Glomerular endothelial cell (primary cell): Measurements from ENCODE around the gene OGT. TPM values are rescaled to one million over a fixed set of nuclear protein-coding genes. Genes with fewer than 3 reads are reported as not detected.
"Not testable (repeated sequence)": the region's sequence is repeated elsewhere in the genome, so short reads cannot be mapped to it uniquely, and the experiment has no call there.

Source experiments
- DNase-seq: peaks from one replicate; pipeline ENCODE4 v3.0.0-alpha.2; 2011; ENCODE audit warnings: low read depth, low spot score; ENCODE audit errors: extremely low read depth
- total RNA-seq: library from RNA; depleted of rRNA; stranded (reverse); fragments of >200 nt; gene quantifications from 2 replicates; pipeline ENCODE4 v1.2.3, GENCODE V29; 2015

OGT gene
- total RNA-seq: 50.8 and 79.9 TPM in 2 replicates

DNA sequence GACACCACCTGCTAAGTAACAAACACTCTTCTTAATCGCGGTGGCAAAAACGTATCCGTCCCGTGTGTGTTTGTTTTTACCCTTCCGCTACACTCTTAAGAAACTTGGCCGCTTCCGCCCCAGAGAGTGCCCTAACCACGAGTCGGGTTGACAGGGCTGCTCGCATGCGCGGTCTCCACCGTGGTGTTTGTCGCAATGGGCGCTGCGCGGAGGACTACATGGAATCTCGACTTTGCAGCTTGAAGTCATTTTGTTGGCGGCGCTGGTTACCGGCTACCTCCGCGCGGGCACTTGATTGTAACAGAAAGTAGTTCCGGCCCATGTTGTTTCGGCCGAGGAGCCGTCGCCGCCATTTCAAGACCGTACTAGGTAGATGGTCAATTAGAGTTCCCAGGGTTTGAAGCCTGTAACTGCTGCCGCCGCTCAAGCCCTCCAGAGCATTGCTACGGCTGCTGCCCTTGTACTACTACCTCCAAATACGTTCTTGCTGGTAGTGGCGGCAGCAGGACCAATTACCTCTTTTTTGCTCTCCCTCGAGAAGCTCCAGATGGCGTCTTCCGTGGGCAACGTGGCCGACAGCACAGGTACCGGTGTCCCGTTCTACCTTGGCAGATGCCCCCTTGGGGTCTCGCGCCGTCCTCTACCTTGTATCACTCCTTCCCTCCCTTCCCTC lies at the start of gene OGT:
Gene OGT (plus strand): TSS at position 352 of the 673 bp plus-strand sequence. CDS start 196 bp downstream, at position 548.
- peak; percentile 80 for DNase-seq

DNA sequence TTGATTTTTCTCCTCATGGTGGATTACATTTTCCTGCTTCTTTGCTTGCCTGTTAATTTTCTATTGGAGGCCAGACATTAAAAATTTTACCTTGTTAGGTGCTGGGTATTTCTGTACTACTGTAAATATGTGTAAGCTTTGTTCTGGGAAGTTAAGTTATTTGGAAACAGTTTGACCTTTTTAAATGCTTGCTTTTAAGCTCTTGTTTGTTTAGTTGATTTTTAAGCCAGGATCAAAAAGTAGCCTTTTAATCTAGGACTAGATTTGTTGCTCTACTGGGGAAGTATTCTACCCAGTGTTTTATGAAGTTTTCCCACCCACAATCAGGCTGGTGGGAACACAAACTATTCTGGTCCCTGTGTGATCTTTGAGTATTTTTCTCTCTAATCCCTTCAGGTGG lies 45.1 kb upstream of the OGT start:
- no peak for DNase-seq

DNA sequence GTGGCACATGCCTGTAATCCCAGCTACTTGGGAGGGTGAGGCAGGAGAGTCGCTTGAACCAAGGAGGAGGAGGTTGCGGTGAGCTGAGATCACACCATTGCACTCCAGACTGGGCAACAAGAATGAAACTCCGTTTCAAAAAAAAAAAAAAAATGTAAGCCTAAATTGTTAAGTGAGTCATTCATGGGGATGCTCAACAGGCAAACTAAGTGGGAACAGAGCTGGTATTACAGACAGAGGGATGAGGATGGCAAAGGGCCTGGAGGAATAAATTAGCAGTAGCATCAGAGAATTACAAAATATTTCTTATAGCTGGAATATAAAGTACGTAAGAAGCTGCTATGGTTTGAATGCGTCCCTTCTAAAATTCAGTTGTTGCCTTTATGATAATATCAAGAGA lies 43.4 kb upstream of the OGT start:
- DNase-seq: no peak

DNA sequence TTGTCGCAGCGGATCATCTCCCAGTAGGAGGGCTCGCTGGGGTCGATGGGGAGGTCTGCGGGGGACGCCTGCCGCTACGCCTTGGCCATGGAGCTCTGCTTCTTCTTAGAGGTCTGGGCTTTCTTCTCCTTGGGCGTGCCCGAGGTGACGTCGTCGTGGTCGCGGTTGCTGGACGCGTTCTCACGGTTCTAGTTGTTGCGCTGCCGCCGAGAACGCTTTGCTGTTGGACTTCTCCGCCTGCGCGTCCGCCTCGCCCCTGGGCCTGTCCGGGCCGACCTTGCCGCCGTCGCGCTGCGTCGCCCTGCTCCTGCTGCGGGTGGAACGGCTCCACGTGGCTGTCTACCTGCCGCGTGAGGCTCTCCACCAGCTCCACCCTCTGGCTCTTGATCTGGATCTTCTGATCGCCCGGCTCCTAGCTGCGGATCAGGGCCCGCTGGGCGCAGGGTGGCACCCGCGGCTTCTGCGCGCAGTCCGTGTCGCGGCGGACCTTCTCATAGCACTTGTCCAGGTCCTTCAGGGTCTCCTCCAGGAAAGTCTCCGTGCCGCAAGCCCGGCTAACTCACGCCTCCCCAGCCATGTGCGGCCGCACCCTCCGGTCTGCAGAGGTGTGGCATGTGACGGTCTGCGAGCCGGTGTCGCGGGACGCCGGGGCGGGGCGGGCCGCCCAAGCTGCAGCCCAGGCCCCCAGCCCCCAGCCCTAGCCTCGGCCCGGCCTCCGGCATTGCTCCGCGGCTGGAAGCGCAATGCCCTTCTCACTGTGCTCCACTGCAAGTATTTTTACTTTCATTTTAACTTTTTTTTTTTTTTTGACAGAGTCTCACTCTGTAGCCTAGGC lies 40.5 kb upstream of the OGT start:
- no peak for DNase-seq

DNA sequence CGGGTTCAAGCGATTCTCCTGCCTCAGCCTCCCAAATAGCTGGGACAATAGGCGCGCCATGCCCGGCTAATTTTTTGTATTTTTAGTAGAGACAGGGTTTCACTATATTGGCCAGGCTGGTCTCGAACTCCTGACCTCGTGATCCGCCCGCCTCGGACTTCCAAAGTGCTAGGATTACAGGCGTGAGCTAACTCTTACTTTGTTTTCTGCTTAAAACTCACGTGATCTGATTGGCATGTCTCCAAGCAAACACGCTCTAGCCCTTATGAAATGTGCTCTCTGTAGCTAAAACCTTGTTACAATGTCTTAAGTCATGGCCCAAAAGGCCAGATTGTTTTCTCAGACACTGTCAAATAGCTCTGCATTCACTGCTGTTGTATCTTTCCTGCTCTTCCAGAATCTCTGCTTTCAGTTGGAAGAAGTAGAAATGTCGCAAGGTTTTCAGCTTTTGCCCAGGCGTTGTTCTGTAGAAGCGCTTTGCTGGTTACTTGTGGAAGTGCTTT lies 39.7 kb upstream of the OGT start:
- DNase-seq: no peak

DNA sequence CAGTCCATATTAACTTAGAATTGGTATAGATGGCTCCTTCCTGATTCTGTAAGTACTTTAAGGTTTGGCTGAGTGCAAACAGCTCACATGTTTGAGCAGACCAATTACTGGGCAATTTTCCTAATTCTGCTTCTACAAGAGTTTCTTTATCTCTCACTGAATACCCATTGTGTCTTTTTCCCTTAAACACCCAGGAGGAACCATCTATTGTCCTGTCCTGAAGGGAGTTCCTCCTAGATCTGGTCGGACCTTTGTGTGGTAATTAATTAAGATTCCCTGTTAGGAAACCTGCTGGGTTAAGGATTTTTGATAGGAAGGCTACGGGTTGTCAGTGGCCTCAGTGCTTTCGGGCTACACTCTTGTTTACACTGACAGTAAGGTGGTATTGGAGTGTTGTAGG lies 36.9 kb upstream of the OGT start:
- not testable (repeated sequence) for DNase-seq

DNA sequence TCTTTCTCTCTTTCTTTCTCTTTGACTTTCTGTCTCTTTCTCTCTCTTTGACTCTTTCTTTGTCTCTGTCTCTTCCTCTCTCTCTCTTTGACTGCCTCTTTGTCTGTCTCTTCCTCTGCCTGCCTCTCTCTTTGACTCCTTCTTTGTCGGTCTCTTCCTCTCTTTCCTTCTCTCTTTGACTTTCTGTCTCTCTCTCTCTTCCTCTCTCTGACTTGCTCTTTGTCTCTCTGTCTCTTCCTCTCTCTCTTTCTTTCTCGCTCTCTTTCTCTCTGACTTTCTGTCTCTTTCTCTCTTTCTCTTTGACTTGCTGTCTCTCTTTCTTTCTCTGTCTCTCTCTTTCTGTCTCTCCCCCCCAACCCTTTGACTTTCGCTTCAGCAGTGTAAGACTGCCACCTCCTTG lies 36.4 kb upstream of the OGT start:
- DNase-seq: no peak

DNA sequence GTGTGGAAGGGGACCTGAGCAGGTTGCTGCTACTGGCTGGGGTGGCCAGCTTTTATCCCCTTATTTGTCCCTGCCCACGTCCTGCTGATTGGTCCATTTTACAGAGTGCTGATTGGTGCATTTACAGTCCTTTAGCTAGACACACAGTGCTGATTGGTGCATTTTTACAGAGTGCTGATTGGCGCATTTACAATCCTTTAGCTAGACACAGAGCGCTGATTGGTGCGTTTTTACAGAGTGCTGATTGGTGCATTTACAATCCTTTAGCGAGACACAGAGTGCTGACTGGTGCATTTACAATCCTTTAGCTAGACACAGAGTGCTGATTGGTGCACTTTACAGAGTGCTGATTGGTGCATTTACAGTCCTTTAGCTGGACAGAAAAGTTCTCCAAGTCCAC lies 30.8 kb upstream of the OGT start:
- DNase-seq: not testable (repeated sequence)

DNA sequence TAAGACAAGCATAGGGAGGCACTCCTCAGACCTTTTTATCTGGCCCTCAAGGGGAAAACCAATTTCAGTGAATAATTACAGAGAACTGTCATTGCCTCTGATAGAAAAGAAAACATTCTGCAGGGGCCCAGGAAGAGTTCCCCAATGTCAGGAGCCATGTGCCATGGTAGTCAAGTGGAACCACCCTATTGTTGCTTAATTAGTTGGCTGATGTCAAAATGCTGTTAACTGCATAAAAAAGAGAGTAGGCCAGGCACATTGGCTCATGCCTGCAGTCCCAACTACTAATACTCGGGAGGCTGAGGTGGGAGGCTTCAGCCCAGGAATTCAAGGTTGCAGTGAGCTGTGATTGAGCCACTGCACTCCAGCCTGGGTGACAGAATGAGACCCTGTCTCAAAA lies 28.6 kb upstream of the OGT start:
- no peak for DNase-seq

DNA sequence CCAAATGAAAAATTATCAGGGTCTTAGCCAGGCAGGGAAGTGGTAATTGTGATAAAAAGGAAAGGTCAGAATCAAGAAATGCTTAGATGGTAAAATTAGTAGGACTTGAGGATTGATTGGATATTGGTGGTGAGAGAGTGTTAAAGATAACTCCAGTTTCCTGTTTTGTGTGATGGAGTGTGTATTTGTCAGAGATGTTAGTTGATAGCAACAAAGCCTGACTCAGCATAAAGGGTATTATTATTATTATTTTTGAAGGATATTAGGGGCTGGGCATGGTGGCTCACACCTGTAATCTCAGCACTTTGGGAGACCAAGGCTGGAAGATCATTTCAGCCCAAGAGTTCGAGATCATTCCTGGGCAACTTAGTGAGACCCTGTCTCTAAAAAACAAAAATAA lies 23.6 kb upstream of the OGT start:
- DNase-seq: no peak

DNA sequence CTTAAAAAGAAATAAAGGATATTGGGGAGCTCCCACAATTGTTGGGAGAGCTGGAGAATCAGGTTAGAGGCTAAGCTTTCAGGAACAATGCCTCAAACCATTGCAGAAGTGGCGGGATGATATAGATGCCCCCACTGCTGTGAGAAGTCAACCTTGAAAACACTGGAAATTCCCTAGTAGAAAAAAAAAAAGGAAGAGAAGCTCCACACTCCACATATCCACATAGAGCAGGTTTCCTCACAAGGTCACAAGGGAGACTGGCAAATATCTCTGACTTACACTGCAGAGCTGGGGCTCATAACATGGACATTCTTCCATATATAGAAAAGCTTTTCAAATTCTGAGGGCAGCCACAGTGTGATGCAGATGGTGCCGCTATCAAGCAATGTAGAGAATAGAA lies 22.7 kb upstream of the OGT start:
- no peak for DNase-seq

DNA sequence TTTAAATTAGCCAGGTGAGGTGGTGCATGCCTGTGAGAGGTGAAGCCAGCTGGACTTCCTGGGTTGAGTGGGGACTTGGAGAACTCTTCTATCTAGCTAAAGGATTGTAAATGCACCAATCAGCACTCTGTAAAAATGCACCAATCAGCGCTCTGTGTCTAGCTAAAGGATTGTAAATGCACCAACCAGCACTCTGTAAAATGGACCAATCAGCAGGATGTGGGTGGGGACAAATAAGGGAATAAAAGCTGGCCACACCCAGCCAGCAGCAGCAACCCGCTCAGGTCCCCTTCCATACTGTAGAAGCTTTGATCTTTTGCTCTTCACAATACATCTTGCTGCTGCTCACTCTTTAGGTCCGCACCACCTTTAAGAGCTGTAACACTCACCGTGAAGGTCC lies 19.2 kb upstream of the OGT start:
- DNase-seq: not testable (repeated sequence)

DNA sequence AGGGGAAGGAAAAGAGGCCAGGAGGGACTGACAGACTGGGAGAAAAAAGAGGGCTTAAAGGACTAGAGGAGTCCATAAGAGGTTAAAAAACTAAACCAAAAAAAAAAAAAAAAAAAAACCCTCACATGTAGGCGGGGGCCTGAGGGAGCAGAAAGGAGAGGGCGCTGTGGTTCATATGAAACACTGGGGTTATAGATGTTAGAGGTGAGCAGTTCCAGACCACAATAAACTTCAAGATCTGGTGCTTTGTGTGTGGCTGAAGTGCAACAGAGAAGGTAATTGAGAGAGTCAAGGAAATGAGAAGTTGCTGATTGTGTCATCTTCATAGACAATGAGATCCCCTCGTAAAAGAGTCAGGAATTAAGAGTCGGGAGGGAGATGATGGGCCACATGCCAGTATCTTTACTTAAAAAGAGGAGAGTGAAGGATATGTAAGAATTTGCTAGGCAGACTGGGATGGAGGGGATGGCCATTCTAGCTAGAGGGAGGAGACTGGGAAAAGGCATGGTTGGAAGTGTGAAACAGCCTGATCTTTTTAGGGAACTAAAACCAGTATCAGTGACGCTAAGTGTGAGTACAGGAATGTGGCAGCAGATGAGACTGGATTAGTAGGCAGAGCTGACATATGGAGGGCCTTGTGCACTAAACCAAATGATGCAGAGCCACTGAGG lies 18.4 kb upstream of the OGT start:
- no peak for DNase-seq

DNA sequence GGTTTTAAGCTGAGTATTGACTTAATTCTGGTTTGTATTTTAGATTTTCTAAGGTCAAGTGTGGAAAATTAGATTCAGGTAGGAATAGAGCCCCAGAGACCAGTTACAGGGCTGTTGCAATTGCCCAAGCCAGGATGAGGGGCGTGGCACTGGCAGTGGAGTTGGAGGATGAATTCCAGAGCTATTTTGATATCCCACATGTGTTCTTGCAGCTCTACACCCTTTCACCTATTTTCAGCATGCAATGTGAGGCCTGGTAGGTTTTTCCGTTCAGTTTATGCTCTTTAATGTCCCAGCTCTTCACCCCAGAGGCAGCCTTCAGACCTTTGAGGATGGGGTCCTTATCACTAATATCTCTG lies 17.9 kb upstream of the OGT start:
- DNase-seq: no peak

DNA sequence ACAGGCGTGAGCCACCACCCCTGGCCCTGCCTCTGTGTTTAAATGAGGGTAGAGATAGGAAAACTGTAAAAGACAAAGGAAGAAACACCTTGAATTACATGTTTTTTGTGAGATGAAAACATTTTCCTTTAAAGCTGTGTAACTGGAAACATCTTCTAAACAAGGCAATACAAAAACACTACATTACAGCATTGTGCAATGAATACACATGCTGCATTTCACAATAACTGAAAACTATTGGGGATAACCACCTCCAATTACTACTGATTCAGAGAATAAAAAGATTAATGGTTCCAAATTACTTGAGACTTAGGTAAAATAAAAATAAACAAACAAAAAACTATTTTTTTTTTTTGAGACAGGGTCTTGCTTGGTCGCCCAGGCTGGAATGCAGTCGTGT lies 7.6 kb upstream of the OGT start:
- DNase-seq: no peak

DNA sequence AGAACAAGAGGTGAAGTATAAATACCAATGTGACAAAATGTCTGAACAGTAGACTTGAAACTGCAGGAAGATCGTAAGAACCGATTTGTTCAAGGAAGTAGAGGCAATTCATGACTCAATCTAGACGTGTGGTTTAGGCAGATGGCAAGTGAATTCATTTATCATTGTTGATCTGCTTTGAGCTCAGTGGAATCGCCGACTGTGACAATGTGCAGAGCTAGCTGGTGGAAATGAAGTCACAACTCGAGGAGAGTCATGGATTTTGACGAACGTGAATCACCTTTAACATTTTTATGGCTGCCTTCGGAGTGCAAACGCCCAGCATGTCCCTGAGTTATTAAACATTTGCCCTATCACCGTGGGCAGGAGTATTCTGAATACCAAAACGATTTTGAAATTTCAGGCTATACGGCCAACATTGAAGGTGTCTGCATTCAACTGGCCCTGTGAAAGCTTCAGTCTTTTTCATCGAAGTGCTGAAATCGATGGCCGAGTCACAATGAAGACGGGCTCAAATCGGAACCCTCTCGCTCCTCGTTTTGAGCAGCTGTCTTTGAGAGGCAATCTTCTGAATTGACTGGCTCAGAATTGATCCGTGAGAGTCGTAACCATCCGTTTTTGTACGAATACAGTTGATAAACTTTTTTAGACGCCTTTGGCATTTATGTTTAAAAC lies 689 bp upstream of the OGT start:
- no peak for DNase-seq

DNA sequence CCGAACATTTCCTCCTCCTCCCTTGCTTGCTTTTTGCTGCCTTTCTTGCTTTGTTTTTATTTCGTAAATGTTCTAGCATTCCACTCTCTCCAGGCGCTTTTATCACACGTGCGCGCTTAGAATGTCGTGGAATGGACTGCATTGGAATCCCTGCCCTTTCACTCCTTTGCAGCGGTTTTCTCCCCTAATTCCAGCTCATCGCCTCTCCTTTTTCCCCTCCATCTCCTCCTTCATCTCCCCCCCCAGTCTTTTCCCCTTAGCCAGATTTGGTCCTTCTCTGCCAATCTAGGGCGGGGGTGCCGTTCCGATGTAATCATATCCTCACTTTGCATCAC lies 579 bp downstream of the OGT start:
- no peak for DNase-seq

DNA sequence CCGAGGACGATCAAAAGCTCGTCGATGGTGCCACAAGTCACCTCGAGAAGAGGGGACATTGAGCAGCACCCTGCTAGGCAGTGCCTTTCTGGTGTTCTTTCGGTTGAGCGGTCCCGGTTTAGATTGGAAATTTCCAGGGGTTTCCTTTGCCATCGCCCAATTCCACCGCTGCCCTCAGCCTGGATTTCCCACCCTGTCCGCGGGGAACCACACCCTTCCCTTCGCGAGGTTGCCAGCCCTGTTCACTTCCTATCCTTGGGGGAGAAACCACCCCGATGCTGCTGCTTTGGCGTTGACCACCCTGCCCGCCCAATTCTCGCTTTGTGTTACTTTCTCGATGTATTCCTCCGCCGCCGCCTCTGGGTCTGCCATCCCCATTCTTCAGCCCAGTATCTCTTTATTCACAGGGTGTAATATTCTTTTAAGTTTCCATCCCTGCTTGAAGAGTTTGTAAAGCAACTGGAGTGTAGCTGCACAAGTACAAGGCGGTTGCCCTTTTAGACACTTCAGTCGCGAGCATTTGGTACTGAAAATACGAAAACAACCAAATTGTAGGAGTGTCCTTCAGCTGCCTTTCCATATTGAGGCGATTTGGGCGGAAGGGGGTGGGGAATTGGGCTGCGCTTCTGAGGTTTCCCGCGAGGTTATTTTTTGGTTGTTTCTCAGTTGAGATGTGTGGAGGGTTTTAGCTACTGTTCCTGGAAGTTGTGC lies 1.1 kb downstream of the OGT start:
- no peak for DNase-seq

DNA sequence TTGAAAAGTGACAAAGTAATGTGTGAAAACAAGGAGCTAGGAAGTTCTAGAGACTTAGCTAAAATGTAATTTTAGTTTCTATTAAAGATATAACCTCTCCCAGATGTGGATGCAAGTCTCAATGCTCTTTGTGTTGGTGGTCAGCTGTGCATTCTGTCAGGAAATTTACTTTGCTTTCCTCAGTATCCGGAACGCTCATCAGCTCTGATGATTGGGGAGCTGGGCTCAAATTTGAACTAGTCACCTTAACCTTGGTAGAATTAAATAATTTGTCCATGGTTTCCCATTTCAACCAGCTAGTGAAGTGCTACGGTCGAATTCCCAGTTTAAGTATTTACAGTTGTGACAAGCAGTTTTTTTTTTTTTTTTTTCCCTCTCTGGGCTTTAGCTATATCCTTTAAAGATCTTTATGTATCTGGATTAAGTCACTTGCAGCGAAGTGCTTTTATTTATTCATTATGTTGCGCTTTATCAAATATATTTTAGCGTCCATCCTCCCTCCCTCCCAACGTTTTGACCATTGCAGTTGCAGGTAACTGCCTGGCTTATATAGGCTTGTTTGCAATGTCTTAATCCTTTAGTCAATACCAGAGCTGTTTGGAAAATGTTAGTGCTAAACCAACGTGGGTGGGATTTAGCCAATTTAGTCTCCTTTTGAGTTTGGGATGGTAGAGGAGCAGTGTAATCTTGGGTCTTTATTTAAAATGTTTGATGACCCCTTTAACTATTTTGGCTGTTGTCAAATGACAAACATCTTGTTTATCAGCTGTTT lies 2.1 kb downstream of the OGT start:
- no peak for DNase-seq

DNA sequence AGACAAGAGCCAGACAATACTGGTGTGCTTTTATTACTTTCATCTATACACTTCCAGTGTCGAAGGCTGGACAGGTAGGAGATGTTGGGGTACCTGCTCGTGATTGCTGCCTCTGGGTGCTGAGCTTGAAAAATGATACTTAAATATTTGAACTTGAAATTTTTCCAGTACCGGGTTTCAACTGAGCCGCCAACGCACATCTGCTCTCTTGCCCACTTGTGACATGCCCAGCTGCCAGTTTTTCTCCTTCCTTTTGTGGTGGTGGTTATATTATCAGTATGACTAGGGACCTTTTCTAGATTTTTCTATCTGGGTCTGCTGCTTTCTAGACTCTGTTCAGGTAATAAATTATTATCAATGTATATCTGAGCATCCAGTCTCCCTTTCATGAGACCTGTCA lies 3.4 kb downstream of the OGT start:
- DNase-seq: no peak
